GM18520 (cell line): Measurements from ENCODE around the gene HIKESHI.
"Not testable (repeated sequence)": the region's sequence is repeated elsewhere in the genome, so short reads cannot be mapped to it uniquely, and the experiment has no call there.

ENCODE experiments used
- ATAC-seq: cut with Tn5 transposase; IDR thresholded peaks from one replicate; pipeline ENCODE4 v1.9.1; 2021; ENCODE audit not compliant: unreplicated experiment

Gene HIKESHI, protein sequence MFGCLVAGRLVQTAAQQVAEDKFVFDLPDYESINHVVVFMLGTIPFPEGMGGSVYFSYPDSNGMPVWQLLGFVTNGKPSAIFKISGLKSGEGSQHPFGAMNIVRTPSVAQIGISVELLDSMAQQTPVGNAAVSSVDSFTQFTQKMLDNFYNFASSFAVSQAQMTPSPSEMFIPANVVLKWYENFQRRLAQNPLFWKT

DNA sequence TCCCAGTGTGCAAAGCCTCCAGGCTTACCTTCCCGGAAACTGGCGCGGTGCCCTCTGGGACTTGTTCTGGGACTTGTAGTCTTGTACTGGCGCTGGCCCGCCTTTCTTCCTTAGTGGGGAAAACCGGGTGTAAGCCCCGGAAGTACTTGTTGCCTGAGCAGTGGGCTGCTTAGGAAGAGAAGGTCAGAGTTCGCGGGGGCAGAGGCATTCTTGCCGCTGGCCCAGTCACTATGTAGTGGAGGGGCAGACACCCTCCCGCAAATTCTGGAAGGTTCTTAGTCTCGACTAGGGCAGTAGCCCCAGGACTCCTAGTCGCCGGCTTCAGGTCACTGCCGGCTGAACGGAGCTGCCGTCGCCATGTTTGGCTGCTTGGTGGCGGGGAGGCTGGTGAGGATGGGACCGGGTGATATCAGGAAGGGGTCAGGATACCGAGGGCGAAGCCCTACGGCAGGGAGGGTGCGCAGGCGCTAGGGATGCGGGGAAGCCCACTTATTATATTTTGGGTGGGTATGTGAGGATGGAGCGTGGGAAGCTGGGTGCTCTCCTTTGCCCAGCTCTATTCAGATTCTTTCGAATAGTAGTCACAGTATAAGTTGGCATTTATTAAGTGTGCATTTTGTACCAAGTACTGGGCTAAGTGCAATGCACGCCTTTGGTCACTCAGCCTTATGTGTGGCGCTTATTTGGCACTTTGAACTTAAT is at the start of gene HIKESHI:
TSS of gene HIKESHI (plus strand) at position 149 of the 702 bp plus-strand sequence. CDS start at position 358, 209 bp downstream.
- ATAC-seq, result peak; percentile 98

DNA sequence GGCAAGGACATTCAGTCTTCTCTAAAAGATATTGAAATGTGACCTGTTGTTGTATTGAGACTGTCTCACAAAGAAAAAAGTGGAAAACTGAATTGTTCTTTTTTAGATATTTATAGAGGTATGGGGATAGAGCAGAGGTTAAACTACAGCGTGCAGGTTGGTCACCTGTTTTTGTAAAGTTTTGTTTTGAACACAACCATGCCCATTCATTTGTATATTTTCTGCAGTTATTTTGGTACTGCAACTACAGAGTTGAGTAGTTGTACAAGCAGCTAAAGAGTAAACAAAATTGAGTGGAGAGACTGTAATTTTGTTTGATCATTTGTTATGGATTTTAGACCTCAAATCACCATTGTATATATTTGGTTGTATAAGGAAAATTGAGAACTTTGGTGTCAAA is 46.1 kb upstream of the HIKESHI start:
- ATAC-seq, result peak; percentile 83

DNA sequence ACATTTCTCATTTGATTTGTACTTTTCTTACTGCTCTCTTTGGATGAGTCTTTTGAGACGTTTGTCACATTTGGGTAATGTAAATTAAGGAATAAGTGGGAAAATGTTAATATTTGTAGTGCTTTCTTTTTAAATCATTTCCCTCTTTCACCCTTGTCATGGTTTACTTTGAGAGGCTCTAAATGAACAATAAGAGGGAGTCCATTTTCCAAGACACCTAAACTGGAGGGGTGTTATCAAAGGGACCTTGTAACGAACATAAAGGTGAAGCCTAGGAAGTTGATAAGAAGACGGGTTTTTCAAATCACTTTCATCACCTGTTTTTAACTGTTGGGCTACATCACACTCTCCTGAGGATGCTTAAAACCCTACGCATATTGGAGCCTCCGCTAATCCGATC is 45.4 kb upstream of the HIKESHI start:
- no peak for ATAC-seq

DNA sequence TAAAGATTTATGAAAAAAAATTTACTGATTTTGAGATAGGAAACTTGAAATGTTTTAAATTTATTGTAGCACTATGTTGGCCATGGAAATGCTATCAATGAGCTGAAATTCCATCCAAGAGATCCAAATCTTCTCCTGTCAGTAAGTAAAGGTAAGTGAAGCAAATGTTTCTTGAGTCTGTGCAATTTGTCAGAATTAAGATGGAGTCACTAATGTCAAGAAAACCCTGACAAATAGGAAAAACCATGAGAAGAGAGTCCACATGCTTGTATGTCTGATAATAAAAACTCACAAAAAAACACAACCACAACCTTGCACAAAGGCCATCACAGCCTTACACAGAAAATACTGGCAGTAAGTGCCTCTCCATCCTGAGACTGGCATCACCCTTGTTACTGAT is 44.6 kb upstream of the HIKESHI start:
- ATAC-seq, result no peak

DNA sequence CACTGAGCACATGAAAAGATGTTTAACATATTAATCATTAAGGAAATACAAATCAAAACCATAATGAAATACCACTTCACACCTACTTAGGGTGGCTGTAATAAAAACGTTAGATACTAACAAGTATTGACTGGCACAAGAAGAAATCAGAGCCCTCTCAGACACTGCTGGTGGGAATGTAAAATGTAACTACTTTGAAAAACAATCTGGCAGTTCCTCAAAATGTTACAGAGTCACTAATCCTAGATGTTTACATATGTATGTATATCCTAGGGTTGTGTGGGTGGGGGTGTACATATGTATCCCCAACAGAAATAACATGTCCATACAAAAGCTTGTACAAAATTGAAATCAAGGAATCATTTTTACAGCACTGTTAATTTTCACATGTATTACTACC is 42.3 kb upstream of the HIKESHI start:
- no peak for ATAC-seq

DNA sequence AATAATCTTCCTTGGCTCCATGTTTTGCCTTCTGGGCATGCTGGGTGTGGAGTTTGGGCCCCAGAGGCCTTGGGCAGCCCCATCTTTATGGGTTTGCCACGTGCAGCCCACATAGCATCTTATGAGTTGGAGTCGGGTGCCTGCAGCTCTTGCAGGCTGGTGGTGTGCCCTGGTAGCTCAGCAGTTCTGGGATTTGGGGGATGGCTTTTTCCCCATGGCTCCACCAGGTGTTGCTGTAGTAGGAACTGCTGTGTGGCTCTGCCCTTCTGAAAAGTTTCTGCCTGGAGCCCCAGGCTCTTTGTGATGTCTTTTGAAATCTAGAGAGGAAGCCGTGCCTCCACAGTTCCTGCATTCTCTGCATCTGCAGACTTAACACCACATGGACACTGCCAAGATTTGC is 40.7 kb upstream of the HIKESHI start:
- no peak for ATAC-seq

DNA sequence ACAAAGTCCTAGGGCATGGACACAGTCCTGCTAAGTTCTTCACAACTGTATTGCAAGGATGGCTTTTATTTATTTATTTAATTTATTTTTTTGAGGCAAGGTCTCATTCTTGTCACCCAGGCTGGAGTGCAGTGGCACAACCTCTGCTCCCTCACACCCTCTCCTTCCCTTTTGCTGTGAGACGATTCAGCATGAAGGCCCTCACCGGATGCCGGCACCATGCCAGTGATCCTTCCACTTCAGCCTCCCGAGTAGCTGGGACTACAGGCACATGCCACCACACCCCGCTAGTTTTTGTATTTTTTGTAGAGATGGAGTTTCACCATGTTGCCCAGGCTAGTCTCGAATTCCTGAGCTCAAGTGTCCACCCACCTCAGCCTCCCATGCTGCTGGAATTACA is 39.7 kb upstream of the HIKESHI start:
- no peak for ATAC-seq

DNA sequence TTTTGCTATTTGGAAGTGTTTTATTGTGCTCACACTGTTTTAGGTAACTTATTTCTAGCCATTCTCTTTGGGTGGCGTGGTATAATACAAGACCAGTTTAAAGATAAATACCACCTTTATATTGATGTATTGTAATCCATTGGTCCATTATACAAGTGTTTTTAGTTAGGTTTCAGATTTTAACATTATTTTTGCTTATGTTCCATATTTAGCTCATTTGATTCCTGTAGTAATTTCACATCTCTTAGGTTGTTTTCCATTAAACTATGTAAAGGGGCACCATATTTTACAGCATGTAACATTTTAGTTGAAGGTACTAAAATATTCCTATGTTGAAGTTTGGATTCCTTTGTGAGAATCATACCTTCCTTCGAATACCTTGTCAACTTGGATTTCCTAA is 37.4 kb upstream of the HIKESHI start:
- no peak for ATAC-seq

DNA sequence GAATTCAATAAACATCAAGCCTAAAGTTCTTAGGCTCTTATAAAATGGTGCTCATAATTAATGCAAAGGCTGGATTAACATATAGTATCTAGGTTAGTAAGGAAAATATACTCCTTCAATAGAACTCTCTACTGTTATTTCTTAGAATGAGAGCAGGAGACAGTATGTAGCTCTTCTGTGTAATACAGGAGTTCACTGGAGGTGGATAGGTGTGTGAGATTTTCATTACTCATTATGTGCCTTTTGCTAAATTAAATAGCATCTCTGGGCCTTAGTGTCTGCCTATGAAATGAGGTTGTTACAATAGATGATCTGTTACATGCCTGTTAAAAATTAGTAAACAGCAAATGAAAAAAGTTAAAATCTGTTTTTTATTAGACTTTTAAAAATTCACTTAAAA is 36.8 kb upstream of the HIKESHI start:
- no peak for ATAC-seq

DNA sequence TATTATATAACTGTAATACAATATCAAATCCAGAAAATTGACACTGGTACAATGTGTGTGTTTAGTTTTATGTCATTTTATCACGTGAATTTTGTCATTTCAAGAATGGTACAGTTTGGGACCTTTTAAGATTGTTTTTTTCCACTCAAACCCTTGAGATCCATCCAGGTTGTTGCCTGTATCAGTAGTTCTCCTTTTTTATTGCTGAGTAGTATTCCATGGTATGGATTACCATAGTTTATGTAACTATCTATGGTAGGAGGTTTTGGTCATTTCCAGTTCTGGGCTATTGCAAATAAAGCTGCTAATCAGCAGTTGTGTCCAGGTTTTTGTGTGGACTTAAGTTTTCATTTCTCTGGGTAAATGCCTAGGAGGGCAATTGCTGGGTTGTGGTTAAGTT is 32.4 kb upstream of the HIKESHI start:
- ATAC-seq, result no peak

DNA sequence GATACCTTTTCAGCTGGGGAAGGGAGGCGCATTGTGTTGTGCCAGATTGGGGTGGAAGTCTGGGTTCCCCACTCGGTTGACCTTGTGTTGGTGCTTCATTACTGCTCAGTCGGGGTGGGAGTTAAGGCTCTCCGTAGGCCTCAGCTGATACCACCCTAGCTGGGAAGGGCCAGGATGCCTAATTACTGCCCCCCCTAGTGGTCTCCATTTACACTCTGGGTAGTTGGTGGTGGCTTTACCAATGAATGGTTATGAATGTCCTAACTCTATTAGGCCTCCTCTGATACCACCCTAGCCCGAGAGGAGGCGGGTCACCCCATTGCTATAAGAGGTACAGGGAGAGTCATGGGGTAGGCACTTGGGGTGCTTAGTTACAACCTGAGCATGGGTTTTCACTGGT is 27.5 kb upstream of the HIKESHI start:
- no peak for ATAC-seq

DNA sequence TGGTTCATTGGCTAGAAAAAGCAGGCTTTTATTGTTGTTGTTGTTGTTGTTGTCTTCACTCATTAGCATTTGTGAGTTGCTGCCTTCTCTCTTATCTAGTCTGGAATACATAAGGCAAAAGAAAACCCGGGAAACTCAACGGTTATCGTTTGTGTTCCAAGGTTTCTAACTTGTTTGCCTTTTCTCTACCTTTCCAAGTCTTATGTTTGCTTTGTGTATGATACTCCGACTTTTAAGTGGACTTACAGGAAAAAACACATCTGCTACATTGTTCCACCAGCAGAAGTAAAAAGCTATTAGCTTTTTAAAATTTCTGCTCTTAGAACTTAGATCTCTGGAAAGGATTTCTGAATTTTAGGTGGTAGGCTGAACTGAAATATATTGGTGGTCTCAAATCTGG is 27.0 kb upstream of the HIKESHI start:
- no peak for ATAC-seq

DNA sequence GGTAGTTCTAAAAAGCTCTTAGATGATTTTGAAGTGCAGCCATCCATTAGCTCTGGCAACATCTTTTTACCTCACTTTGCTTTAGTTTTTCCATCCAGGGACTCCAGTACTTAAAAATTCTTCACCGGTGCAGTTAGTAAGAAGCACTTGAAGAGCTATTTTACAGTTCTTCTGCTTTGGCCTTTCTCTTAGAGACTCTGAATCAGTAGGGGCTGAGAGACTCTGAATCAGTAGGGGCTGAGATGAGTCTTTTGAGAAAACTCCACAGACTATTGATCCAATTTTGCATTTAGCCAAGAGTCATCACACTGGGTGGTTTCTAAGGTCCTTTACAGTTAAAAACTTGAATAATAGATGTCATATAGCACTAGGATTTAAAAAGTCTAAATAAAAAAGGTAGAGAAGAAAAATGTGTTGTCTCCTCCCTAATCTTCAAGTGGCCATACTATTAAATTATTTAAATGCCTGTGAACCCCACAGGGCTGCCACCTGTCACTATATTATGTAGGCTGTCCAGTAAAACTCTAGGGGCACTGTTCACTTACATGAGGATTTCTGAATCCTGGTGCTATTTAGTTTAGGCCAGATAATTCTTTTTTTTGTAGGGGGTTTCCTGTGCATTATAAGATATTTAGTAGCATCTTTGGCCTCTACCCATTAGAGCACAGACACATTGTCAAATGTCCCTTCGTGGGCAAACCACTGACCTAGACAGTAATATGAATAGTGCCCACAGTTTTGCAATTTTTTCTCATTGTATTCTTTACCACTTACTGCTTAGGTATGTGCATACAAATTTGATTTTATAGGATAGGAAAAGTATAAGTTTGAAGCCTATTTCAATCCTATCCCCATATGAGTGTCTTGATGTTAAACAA is 26.3 kb upstream of the HIKESHI start:
- ATAC-seq, result no peak

DNA sequence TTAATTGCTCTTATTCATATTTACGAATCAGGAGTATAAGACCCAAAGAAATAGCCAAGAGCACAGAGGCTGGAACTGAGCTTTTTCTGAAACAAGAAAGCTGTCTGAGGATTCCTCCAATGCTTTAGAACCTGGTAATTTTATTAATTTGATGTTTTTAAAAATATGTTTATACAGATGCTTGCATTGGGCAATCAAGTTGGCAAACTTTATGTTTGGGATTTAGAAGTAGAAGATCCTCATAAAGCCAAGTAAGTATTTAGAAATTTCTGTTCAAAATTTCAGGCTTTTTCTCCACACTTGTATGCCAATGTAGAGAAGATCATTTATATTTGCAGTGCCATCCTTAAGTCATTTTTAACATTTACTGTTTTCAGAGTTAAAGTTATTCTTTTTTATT is 24.3 kb upstream of the HIKESHI start:
- no peak for ATAC-seq

DNA sequence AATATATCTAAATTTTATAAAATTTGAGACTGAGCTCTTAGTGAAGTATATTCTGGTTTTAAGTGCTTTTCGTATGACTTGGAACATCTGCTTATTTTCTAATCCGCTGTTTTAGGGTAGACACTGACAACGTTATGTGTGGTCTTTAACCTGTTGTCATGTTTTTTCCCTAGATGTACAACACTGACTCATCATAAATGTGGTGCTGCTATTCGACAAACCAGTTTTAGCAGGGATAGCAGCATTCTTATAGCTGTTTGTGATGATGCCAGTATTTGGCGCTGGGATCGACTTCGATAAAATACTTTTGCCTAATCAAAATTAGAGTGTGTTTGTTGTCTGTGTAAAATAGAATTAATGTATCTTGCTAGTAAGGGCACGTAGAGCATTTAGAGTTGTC is 23.8 kb upstream of the HIKESHI start:
- ATAC-seq, result no peak

DNA sequence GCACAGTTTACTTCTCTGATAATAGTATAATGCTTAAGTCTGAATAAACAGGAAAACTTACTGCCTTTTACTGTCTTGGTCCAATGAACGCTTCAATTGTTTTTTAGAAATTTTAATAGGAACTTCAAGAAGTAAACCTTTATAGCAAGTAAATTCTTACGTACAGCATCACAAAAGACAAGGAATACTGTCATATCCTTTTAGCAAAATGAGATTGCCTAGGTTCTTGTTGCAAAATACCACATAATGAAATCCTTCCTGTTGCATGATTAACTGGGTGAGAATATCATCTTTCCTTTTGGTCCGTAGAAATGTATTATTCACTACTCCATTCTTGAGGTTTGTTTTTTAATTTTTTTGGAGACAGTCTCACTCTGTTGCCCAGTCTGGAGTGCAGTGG is 22.3 kb upstream of the HIKESHI start:
- ATAC-seq, result no peak

DNA sequence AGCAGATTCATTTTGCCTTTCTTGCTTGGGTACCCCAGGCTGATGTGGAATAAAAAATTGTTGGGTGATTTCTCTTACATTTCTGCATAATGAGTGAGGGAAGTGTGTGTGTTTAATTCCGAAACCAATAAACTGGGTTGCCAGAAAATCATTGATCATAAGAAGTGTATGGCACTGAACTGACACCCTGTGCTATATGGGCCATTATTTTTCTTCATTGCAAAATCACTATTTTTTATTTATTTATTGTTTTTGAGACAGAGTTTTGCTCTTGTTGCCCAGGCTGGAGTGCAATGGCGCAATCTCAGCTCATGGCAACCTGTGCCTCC is 14.6 kb upstream of the HIKESHI start:
- ATAC-seq, result no peak

DNA sequence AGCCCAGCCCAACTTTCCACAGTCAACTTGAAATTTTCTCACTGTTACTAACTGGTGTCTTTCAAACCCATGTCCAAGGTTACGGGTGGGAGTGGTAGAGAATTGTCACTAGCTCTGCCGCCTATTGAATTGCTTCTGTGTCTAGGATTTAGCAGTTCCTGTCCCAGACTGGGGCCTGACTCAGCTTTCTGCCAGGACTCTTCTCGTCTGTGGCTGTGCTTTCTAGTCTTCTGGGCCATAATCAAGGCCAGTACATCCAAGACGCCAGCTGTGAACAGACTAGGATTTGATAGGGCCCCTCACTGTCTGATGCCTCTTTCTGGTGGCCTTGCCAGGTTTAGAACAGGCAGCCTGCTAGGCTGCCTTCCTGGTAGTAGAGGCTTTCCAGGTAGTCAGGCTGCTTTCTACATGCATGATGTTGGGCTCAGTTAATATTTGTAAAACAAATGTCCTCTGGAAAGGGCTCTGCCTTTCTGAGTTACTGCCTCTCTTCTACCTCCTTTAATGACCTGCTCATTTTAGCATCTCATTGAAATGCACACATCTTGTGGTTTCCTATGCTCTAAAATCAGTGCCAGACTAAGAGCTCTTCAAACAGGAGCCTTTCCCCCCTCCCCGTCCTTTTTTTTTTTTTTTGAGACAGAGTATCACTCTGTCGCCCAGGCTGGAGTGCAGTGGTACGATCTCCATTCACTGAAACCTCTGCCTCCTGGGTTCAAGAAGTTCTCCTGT is 13.1 kb upstream of the HIKESHI start:
- no peak for ATAC-seq

DNA sequence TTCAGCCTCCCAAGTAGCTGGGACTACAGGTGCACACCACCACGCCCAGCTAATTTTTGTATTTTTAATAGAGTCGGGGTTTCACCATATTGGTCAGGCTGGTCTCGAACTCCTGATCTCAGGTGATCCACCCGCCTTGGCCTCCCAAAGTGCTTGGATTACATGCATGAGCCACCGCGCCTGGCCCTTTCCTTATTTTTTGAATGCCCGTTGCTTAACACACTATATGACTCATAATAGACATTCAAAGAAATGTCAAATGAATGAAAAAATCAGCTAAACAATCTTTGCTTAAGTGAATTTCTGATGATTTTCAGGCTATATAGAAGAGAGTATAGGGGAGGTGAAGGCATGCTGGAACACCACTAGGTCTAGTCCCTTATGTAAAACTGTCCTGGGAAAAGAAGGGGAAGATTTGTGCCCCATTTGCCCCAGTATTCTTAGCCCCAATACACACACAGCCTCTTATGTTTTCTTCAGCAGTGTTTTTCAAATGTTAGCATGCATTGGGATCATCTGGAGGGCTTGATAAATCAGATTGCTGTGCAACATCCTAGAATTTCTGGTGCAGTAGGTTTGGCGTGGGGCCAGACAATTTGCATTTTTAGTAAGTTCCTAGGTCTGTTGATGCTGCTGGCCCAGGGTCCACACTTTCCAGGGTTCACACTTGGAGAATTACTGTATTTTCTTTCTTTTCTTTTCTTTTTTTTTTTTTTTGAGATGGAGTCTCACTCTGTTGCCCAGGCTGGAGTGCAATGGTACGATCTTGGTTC is 12.3 kb upstream of the HIKESHI start:
- not testable (repeated sequence) for ATAC-seq

DNA sequence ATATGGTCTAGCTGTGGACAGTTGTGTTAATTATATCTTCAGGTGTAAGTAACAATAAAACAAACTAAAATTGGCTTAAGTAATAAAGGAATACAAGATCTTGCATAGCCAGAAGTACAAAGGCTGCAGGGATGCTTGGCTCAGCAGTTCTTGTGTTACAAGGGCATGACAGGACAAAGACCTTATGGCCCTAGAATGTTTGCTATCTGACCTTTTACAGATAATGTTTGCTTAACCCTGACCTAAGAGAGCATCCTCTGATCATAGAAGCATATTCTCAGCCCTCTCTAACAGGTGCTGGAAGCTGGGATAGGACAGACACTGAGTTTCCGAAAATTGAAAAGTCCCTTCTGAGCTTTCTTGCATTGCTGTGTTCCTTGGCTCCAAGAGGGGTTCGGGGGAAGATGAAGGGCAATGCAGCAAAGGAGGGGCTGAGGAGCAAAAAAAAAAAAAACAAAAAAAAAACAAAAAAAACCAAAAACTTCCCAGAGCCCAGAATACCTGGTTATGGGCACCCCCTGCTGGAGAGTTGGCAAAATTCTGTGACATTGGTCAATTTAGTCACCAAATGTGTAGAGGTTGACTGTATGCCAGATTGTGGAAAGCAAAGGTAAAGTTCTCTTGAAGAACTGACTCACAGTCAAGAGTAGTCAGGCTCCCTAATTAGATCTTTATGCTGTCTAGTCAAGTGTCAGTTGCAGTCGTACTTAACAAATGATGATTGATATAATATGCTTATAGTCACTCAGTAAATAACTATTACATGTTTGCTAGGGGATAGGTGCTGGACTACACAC is 10.4 kb upstream of the HIKESHI start:
- ATAC-seq, result no peak
